Activated T-cell treated with anti-CD3 and anti-CD28 coated beads for 48 hours (primary cell): ENCODE results near the gene MOGAT3.

Experiments used
- DNase-seq: peaks from one replicate; pipeline ENCODE4 v3.0.0-alpha.2; 2020; ENCODE audit warnings: low read depth

The MOGAT3 gene

GRCh38 chr7:101200862-101201599 is at the start of gene MOGAT3:
Gene MOGAT3, minus strand, starts transcription at chr7:101201036. Its CDS starts 182 bp downstream, at chr7:101200854.
- DNase-seq: no peak

DNA sequence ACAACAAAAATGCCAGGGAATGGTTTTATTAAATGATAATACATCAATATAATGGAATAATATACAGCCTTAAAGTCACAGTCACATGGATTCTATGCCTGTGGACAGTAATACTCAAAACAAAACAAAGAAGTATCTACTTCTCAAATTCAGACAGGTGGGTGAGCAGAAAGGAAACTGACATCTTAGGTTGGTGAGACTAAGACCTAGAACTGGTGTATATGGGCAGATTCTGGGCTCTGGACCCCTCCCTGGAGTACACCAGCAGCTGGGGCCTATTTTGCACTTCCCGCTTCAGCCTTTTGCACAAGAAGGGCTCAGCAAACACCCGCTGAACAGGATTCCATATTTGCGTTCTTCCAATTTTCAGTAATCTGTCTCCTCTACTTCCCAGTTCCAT is 49.5 kb upstream of the MOGAT3 start:
- no peak for DNase-seq

GRCh38 chr7:101248276-101248675 is 47.4 kb upstream of the MOGAT3 start:
- DNase-seq: no peak

GRCh38 chr7:101245147-101245668 is 44.4 kb upstream of the MOGAT3 start:
- no peak for DNase-seq

DNA sequence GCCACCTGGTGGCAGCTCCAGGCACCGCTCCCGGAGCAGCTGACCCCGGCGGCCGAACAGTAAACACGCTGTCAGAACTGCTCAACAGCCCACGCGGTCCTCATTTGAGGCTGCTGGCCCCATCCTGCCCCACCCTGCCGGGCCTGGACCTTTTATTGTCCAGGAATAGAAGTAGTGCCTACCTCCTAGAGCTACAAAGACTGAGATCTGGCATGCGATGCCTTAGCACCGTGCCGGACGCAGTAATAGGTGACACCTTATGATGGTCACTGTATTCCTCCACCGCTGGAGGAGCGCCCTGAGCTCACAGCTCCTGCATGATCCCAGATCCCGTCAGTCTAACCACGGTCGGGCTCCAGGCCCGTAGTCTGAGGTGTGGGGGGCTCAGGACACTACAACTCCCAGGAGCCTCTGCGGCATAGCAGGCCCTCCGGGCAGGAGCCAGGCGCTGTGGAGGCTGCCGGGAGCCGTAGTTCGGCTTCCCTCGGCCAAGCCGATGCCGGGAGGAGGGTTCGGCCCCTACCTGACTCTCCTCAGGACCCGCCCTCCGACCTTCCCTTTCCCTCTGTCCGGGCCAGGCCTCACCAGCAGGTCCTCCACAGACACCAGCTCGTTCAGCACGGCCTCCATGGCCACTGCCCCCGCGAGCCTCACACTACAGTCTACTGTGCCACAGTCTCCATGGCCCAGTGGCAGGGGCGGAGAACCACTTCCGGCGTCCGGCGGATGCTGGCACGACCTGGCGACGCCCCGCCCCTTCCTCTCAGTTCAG is 43.7 kb upstream of the MOGAT3 start, which contains the start of gene FIS1:
TSS of gene FIS1 (minus strand) at position 707 of the 772 bp plus-strand sequence. CDS start at position 630, 77 bp downstream.
- peak; percentile 92 for DNase-seq

DNA sequence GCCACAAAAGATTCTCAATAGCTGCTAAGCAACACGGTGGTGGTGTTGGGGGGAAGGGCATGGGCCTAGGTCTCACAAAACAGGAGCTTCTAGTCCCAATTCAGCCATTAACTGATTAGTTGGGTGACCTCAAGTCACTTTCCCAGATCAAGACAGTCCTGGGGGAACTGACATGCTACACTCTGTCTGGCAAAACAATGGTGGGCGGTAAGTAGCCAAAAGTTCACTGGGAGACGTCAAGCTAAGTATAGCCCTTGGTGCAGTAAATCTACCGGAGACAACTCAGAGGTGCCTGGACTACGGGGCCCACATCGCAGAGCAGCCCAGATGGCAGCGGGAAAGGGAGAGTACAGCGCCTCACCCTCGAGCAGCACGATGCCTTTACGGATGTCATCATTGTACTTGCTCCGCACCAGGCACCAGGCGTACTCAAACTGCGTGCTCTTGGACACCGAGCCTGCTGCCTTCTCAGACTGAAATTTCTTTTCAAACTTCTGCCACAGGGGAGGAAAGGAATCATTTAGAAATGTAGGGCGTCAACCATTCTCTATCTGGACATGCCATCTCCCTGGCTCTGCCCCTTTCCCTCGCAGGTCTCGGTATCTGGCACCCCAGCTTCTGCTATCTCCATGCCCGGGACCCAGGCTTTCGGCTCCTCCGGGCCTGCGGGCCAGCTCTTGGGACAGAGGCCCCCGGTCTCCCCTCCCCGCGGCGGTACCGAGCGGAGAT is 43.0 kb upstream of the MOGAT3 start:
- no peak for DNase-seq

GRCh38 chr7:101241443-101242349 is 40.9 kb upstream of the MOGAT3 start:
- no peak for DNase-seq

GRCh38 chr7:101241015-101241363 is 40.2 kb upstream of the MOGAT3 start:
- DNase-seq: no peak

DNA sequence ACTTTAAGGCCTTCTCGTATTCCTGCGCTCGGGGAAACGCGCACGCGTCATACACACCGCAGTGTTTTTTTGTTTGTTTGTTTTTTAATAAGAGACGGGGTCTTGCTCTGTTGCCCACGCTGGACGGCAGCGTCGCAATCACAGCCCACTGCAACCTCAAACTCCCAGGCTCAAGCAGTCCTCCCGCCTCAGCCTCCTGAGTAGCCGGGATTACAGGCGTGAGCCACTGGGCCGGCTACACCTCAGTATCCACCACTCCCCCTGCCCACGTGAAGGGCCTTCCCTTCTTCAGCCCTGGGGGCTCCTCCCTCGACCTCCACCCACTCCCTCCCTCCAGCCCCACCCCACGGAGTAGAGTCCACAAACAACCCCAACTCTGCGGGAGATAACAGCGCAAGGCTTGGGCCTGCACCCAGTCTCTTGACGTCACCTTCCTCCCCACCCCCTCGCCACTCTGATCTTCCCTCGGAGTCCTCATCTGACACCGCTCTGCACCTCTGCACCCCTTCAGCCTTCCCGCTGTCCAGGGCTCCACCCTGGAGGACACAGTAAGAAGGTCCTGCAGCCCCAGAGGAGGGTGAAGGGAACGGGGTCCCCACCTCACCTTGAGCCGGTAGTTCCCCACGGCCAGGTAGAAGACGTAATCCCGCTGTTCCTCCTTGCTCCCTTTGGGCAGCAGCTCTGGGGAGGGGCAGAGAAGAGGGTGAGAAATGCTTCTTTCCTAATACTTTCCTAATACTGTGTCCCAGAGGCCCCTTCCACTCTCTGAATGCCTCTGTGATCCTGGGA is 39.6 kb upstream of the MOGAT3 start:
- no peak for DNase-seq

DNA sequence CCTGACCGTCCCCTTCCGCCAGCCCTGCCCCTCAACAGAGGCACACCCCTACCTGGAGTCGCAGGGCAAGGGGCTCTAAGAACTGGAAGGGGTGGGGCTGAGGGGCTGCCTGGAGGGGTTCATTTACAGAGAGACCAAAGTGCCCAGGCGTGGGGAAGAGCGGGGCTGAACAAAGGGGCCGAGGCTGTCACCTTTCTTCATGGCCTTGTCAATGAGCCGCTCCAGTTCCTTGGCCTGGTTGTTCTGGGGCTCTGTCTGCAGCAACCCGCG is 39.0 kb upstream of the MOGAT3 start:
- DNase-seq: no peak

- no peak for DNase-seq
These were observed 38.5 kb upstream of the MOGAT3 start for GRCh38 chr7:101239191-101239950.

GRCh38 chr7:101238226-101239182 is 37.7 kb upstream of the MOGAT3 start:
- no peak for DNase-seq

DNA sequence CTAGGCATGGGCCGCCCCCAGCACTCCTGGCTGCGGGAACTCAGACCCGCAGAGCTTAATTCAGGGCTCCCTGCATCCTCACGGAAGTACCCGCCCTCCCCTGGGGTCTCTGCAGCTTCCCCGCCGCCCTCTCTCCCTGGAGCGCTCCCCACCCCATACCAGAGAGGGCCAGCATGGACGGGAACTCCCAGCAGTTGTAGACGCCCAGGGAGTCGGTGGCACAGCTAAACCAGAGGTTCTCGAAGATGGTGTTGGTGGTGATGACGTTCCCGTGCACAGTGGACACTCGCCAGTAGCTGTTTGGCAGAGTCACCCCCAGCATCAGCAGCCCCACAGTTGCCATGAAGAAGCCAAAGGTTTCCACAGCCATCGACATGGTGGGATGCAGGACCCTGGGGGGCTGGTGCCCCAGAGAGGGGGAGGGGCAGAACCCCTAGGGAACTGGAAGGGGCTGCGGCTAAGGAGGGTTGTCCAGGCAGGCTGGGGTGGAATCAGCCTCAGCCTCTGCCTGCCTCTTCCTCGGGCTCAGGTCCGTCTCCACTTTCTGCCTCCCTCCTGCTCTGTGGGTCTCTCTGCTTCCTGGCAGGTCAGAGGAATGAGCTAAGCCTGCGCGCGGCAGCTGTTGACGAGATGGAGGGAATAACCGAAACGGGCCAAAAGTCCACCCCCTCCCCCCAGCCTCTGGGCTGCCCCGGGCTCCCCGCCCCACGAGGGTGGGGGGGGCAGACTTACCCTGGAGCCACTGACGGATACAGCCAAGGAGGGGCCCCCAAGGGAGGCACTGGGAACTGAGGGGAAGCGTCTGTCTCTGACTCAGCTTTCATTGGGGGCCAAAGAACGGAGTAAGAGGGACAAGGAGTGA is 36.6 kb upstream of the MOGAT3 start, which contains the start of gene CLDN15:
TSS of gene CLDN15 (minus strand) at position 597 of the 862 bp plus-strand sequence. CDS start at position 376, 221 bp downstream.
- DNase-seq: no peak

- DNase-seq: no peak
These were observed 35.5 kb upstream of the MOGAT3 start for GRCh38 chr7:101236292-101236835.

- no peak for DNase-seq
These were observed 34.7 kb upstream of the MOGAT3 start for GRCh38 chr7:101235522-101235921.

DNA sequence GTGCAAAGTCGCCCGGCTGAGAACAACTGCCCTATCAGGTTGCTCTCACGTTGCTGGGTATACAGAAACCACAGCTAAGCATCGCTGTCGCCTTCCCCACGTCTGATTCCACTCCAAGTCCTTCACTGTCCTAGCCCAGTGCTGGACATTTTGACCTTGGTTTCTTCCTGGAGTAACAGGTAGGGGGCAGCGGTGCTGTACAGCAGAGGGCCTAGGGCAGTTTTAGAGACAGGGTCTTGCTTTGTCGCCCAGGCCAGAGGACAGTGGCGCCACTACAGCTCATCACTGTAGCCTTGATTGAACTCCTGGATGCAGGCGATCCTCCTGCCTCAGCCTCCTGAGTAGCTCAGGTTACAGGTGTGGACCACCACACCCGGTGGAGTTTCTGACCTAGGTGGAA is 34.2 kb upstream of the MOGAT3 start:
- DNase-seq: no peak

DNA sequence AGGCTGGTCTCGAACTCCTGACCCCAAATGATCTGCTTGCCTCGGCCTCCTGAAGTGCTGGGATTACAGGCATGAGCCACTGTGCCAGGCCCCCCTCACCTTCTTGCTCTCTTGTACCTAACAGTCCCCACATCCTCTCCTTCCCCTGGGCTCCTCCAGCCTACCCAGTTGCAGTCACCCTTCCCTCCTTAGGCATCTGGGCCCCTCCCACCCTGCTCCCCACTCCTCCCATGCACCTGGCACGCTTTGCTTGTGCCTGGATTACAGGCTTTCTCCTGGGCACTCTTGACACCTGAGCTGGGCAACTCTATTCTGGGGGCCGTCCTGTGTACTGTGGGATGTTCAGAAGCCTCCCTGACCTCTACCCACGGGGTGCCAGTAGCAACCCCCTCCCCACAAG is 33.8 kb upstream of the MOGAT3 start:
- DNase-seq: no peak
